Glutamatergic neuron (in vitro differentiated cells): ENCODE measurements around the gene PCDHB7. TPM values are rescaled to one million over a fixed set of nuclear protein-coding genes. Genes with fewer than 3 reads are reported as not detected.
A peak's percentile ranks its signal among the peaks of the same experiment; 100 is the strongest.
"Not testable (repeated sequence)": the region's sequence is repeated elsewhere in the genome, so short reads cannot be mapped to it uniquely, and the experiment has no call there.

Experiments
- DNase-seq: peaks from one replicate; pipeline ENCODE4 v3.0.0; 2022
- H3K27ac Mint-ChIP-seq: one replicate; pipeline ENCODE4 v1.8.0; 2020; ENCODE audit warnings: mild to moderate bottlenecking, mixed read lengths, inconsistent platforms; ENCODE audit not compliant: unreplicated experiment
- H3K27me3 Mint-ChIP-seq: one replicate; pipeline ENCODE4 v1.8.0; 2020; ENCODE audit warnings: mild to moderate bottlenecking, moderate library complexity, mixed read lengths, inconsistent platforms; ENCODE audit not compliant: unreplicated experiment
- H3K36me3 Mint-ChIP-seq: one replicate; pipeline ENCODE4 v1.8.0; 2020; ENCODE audit warnings: mild to moderate bottlenecking, mixed read lengths, inconsistent platforms; ENCODE audit not compliant: unreplicated experiment
- H3K4me1 Mint-ChIP-seq: one replicate; pipeline ENCODE4 v1.8.0; 2020; ENCODE audit warnings: mild to moderate bottlenecking, low read depth, mixed read lengths, inconsistent platforms; ENCODE audit not compliant: unreplicated experiment
- H3K4me3 Mint-ChIP-seq: one replicate; pipeline ENCODE4 v1.8.0; 2020; ENCODE audit warnings: mild to moderate bottlenecking, mixed read lengths, inconsistent platforms; ENCODE audit not compliant: unreplicated experiment
- H3K9me3 Mint-ChIP-seq: one replicate; pipeline ENCODE4 v1.8.0; 2020; ENCODE audit warnings: mild to moderate bottlenecking, moderate library complexity, mixed read lengths, inconsistent platforms; ENCODE audit not compliant: unreplicated experiment
- CTCF ChIP-seq: fragments of 200-600 bp; sonication (generic); IDR thresholded peaks from one replicate; pipeline ENCODE4 v1.5.0; 2021; ENCODE audit not compliant: partially characterized antibody, unreplicated experiment
- total RNA-seq: library from RNA; stranded (reverse); fragmentation: NEBNext Ultra II Directional; extraction: Animal tissue kit (Norgen Biotek cat#: 25700); gene quantifications from one replicate; pipeline ENCODE4 v1.2.1, GENCODE V29; 2021; ENCODE audit not compliant: unreplicated experiment

The PCDHB7 gene
- total RNA-seq, 1 donor from 2014 or later = 3.4 TPM

- H3K9me3 Mint-ChIP-seq = peaks cover 15% of the 10 kb centered on the region
- no peak within 1 kb of the TSS for H3K4me3 Mint-ChIP-seq
- H3K27ac Mint-ChIP-seq = no peak within 1 kb of the TSS
- H3K4me1 Mint-ChIP-seq = no peaks in the 10 kb centered on the region
- H3K27me3 Mint-ChIP-seq = peaks cover 3% of the 10 kb centered on the region
- no peak for TF ChIP-seq CTCF
- peaks cover 45% of the 10 kb centered on the region for H3K36me3 Mint-ChIP-seq
- no peak for DNase-seq
These were observed 22.6 kb upstream of the PCDHB7 start, which contains the start of gene PCDHB6 for GRCh38 chr5:141149812-141150211. Gene PCDHB6, plus strand, starts transcription at chr5:141150057. Its CDS starts 201 bp downstream, at chr5:141150258.

GRCh38 chr5:141150224-141150992 lies 22.0 kb upstream of the PCDHB7 start:
- no peaks in the 10 kb centered on the region for H3K4me1 Mint-ChIP-seq
- H3K4me3 Mint-ChIP-seq = no peak overlapping the region
- TF ChIP-seq CTCF = no peak
- no peak overlapping the region for H3K27ac Mint-ChIP-seq
- peaks cover 13% of the 10 kb centered on the region for H3K9me3 Mint-ChIP-seq
- H3K36me3 Mint-ChIP-seq = peaks cover 47% of the 10 kb centered on the region
- peaks cover 3% of the 10 kb centered on the region for H3K27me3 Mint-ChIP-seq
- DNase-seq = no peak

GRCh38 chr5:141150993-141151325 lies 21.5 kb upstream of the PCDHB7 start:
- Mint-ChIP-seq H3K36me3 (peaks cover 51% of the 10 kb centered on the region), H3K4me1 (no peaks in the 10 kb centered on the region), H3K27ac (no peak overlapping the region), H3K4me3 (no peak overlapping the region), H3K27me3 (peaks cover 3% of the 10 kb centered on the region), H3K9me3 (peaks cover 16% of the 10 kb centered on the region)
- no peak for TF ChIP-seq CTCF
- DNase-seq = no peak

- H3K4me1 Mint-ChIP-seq, H3K4me3 Mint-ChIP-seq, DNase-seq, H3K27me3 Mint-ChIP-seq, H3K27ac Mint-ChIP-seq: not testable (repeated sequence)
- peaks cover 22% of the 10 kb centered on the region for H3K9me3 Mint-ChIP-seq
- H3K36me3 Mint-ChIP-seq = peaks cover 54% of the 10 kb centered on the region
These were observed 20.8 kb upstream of the PCDHB7 start for GRCh38 chr5:141151632-141152031.

- DNase-seq, H3K4me3 Mint-ChIP-seq: not testable (repeated sequence)
- H3K36me3 Mint-ChIP-seq = peaks cover 58% of the 10 kb centered on the region
These were observed 20.3 kb upstream of the PCDHB7 start for GRCh38 chr5:141152096-141152495.

GRCh38 chr5:141155540-141156374 lies 16.7 kb upstream of the PCDHB7 start:
- Mint-ChIP-seq H3K4me3 (peak overlapping the region; percentile 90), H3K9me3 (peaks cover 24% of the 10 kb centered on the region), H3K27me3 (peaks cover 6% of the 10 kb centered on the region), H3K27ac (peak overlapping the region; percentile 72), H3K36me3 (peaks cover 48% of the 10 kb centered on the region), H3K4me1 (no peaks in the 10 kb centered on the region)
- TF ChIP-seq CTCF = peak; percentile 59
- DNase-seq = peak; percentile 50

More at GRCh38 chr5:141152096-141152495, 20.3 kb upstream of the PCDHB7 start:
- not testable (repeated sequence) for H3K27ac Mint-ChIP-seq, H3K4me1 Mint-ChIP-seq, H3K27me3 Mint-ChIP-seq
- peaks cover 25% of the 10 kb centered on the region for H3K9me3 Mint-ChIP-seq

- peaks cover 22% of the 10 kb centered on the region for H3K9me3 Mint-ChIP-seq
- peak overlapping the region; percentile 22 for H3K27ac Mint-ChIP-seq
- H3K27me3 Mint-ChIP-seq, H3K4me1 Mint-ChIP-seq, DNase-seq: not testable (repeated sequence)
- peak overlapping the region; percentile 3 for H3K4me3 Mint-ChIP-seq
- peaks cover 37% of the 10 kb centered on the region for H3K36me3 Mint-ChIP-seq
These were observed 15.1 kb upstream of the PCDHB7 start for GRCh38 chr5:141157356-141157755.

GRCh38 chr5:141157901-141158300 lies 14.5 kb upstream of the PCDHB7 start:
- not testable (repeated sequence) for H3K4me3 Mint-ChIP-seq, H3K4me1 Mint-ChIP-seq, H3K27me3 Mint-ChIP-seq, DNase-seq, H3K27ac Mint-ChIP-seq
- H3K36me3 Mint-ChIP-seq = peaks cover 32% of the 10 kb centered on the region
- H3K9me3 Mint-ChIP-seq = peaks cover 20% of the 10 kb centered on the region
